Measurements from ENCODE around the gene MBD3L5.
"Not testable (repeated sequence)": the region's sequence is repeated elsewhere in the genome, so short reads cannot be mapped to it uniquely, and the experiment has no call there.

Gene MBD3L5

DNA sequence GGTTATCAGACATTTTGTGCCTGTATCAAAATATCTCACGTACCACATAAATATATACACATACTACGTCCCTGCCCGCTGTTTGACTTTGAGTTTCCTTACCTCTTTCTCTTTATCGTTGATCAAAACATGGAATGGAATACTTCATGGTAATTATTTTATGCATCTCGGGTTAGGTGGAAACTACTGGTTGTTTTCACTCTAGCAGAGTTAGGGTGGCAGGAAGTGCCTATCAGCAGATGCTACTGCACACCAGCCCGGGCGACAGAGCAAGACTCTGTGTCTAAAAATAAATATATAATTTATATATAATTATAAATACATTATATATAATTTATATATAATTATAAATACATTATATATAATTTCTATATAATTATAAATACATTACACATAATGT is 22.5 kb downstream of the MBD3L5 start:
- DNase-seq (ENCODE audit: low spot score): not testable (repeated sequence)

GRCh38 chr19:7054635-7055368 is 24.4 kb downstream of the MBD3L5 start:
- DNase-seq (ENCODE audit: low spot score): not testable (repeated sequence)

- DNase-seq (ENCODE audit: low spot score): not testable (repeated sequence)
These were observed 25.3 kb downstream of the MBD3L5 start for GRCh38 chr19:7055679-7056078.

- not testable (repeated sequence) for DNase-seq (ENCODE audit: low spot score)
These were observed 26.0 kb downstream of the MBD3L5 start for GRCh38 chr19:7056371-7056770.

- DNase-seq (ENCODE audit: low spot score): not testable (repeated sequence)
These were observed 28.2 kb downstream of the MBD3L5 start, which contains the start of gene MBD3L3 for GRCh38 chr19:7058576-7058975. TSS of gene MBD3L3 (minus strand) at chr19:7058676. CDS start at chr19:7058605, 71 bp downstream.

DNA sequence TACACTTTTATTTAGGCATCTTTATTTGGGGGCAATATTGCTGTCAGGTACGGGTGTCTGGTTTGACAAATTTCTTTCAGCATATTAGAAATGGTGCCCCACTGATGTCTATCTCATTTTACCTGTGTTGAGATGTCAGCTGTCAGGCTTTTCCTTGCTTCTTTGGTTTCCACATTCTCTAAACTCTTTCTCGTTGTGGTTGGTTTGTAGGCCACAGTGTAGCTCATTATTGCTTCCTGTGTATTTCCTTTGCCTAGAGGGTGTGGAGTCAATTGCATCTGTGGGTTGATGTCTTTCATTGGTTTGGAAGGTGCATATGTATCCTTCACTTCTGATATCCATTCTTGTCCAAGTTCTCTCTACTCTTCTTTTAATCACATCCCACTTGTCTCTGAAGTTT is 29.6 kb downstream of the MBD3L5 start:
- DNase-seq (ENCODE audit: low spot score): not testable (repeated sequence)

DNA sequence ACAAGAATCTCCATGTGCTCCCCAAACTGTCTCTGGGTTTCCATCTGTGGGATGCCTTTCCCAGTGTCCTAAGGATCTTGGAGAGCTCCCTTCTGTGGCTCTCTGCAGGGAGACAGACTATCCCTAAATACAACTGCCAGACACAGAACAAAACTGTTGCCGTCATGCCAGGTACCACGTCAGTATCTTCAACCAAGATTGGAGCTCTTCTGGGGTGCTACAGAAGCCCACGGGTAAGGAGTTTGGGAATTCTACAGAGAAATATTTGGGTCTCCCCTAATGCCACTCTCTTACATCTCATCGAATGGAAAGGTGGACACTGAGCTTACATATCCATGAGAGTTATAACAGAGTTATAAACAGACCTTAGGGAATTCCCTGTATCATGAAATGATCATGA is 33.0 kb downstream of the MBD3L5 start:
- no peak for DNase-seq (ENCODE audit: low spot score)

DNA sequence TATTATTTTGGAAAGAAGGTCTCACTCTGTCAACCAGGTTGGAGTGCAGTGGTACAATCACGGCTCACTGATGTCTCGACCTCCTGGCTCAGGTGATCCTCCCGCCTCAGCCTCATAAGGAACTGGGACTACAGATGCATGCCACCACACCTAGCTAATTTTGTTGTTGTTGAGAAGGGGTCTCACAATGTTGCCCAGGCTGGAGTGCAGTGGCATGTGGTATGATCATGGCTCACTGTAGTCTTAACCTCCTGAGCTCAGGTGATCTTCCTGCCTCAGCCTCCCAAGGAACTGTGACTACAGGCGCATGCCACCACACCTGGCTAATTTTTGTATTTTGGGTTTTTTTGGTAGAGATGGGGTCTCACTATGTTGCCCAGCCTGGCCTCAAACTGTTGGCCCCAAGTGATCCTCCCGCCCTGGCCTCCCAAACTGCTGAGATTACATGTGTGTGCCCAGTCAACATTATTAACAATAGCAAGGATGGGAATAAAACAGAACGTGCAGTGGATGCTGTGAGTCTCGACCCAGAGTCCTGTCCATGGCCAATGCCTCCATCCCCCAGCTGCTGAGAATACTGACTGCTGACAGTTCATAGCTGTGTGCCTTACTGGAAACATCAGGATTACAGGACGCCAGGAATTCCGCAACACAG is 33.5 kb downstream of the MBD3L5 start:
- DNase-seq (ENCODE audit: low spot score): no peak

- not testable (repeated sequence) for DNase-seq (ENCODE audit: low spot score)
These were observed 36.7 kb downstream of the MBD3L5 start for GRCh38 chr19:7067122-7067521.

- no peak for DNase-seq (ENCODE audit: low spot score)
These were observed 37.3 kb downstream of the MBD3L5 start for GRCh38 chr19:7067716-7068115.

DNA sequence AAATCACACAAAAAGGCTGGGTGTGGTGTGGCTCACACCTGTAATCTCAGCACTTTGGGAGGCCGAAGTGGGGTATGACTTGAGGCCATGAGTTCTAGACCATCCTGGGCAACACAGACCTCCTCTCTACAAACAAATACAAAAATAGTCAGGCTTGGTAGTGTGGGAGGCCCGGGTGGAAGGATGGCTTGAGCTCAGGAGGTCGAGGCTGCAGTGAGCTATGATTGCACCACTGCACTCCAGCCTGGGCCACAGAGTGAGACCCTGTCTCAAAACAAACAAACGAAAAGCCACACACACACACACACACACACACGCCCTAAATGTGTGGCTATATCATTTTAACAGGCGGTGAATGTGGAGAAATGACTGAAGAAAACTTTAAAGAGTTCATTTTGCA is 38.2 kb downstream of the MBD3L5 start:
- no peak for DNase-seq (ENCODE audit: low spot score)

- peak; percentile 98 for DNase-seq (ENCODE audit: low spot score)
These were observed 38.9 kb downstream of the MBD3L5 start, which contains the start of gene ZNF557 for GRCh38 chr19:7069042-7069903. TSS of gene ZNF557 (plus strand) at chr19:7069703. CDS start at chr19:7075075, 5,372 bp downstream.

GRCh38 chr19:7069904-7070226 is 39.5 kb downstream of the MBD3L5 start:
- peak; percentile 14 for DNase-seq (ENCODE audit: low spot score)

GRCh38 chr19:7072541-7072940 is 42.2 kb downstream of the MBD3L5 start:
- no peak for DNase-seq (ENCODE audit: low spot score)

DNA sequence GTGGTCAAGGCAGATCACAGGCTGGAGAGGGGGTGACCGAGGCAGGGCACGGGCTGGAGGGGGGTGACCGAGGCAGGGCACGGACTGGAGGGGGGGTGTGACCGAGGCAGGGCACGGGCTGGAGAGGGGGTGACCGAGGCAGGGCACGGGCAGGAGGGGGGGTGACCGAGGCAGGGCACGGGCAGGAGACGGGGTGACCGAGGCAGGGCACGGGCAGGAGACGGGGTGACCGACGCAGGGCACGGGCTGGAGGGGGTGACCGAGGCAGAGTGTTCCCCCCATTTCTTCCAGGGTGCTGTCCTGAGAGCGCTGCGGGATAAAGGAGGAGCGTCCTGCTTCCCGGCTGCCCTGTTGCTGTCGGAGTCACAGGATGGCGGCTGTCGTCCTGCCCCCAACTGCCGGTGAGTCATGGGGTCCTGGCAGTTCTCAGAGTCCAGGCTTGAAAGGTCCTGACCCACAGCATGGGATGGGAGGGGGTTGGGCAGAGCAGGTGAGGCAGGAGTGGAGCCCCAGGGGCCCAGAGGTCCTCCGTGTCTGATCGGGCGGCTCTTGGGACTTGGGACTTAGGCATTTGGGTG is 44.4 kb downstream of the MBD3L5 start:
- DNase-seq (ENCODE audit: low spot score): no peak

- DNase-seq (ENCODE audit: low spot score): no peak
These were observed 45.8 kb downstream of the MBD3L5 start for GRCh38 chr19:7076151-7076550.

- no peak for DNase-seq (ENCODE audit: low spot score)
These were observed 47.6 kb downstream of the MBD3L5 start for GRCh38 chr19:7078008-7078407.
